ENCODE data around the gene CD274. TPM values are rescaled to one million over a fixed set of nuclear protein-coding genes. Genes with fewer than 3 reads are reported as not detected.
A peak's percentile ranks its signal among the peaks of the same experiment; 100 is the strongest.

CD274 gene
- total and polyA plus RNA-seq, 5 donors from 2014 or later, result 0.72 to 7.0 (median 1.6) TPM

GRCh38 chr9:5515261-5515650 lies 64.9 kb downstream of the CD274 start:
- no peaks in the 10 kb centered on the region for H3K36me3 ChIP-seq (ENCODE audit: control insufficient read depth, insufficient read depth, low read length)
- H3K27ac ChIP-seq (ENCODE audit: insufficient read depth, low read length, poor library complexity, severe bottlenecking), result no peak overlapping the region
- H3K36me3 Mint-ChIP-seq, result no peaks in the 10 kb centered on the region
- H3K4me3 Mint-ChIP-seq, result no peak overlapping the region
- H3K27me3 ChIP-seq (ENCODE audit: control insufficient read depth, insufficient read depth, low read length), result no peaks in the 10 kb centered on the region
- H3K9me3 Mint-ChIP-seq, result peaks cover 0 to 2% (median 0%) of the 10 kb centered on the region in 7 donors
- DNase-seq (no peak), ATAC-seq (ENCODE audit: low read depth in 2 of 2) (no peak)
- H3K4me3 ChIP-seq (ENCODE audit: low read depth, low read length), result no peak overlapping the region
- H3K27ac Mint-ChIP-seq, result no peak overlapping the region
- H3K4me1 ChIP-seq (ENCODE audit: control insufficient read depth, insufficient read depth, low read length, poor library complexity, severe bottlenecking), result peaks cover 15% of the 10 kb centered on the region
- H3K9me3 ChIP-seq (ENCODE audit: control insufficient read depth in 2 of 2, low read length in 2 of 2), result no peaks in the 10 kb centered on the region
- H3K4me1 Mint-ChIP-seq, result peaks cover 11 to 37% (median 33%) of the 10 kb centered on the region in 4 donors
- no peaks in the 10 kb centered on the region for H3K27me3 Mint-ChIP-seq

GRCh38 chr9:5516453-5517220 lies 66.3 kb downstream of the CD274 start:
- Mint-ChIP-seq H3K4me3 (no peak overlapping the region), H3K27ac (no peak overlapping the region), H3K27me3 (no peaks in the 10 kb centered on the region), H3K9me3 (peaks cover 0 to 2% (median 0%) of the 10 kb centered on the region in 7 donors), H3K36me3 (no peaks in the 10 kb centered on the region), H3K4me1 (peaks cover 5 to 25% (median 21%) of the 10 kb centered on the region in 4 donors)
- H3K4me1 ChIP-seq (ENCODE audit: control insufficient read depth, insufficient read depth, low read length, poor library complexity, severe bottlenecking), result peaks cover 7% of the 10 kb centered on the region
- no peak overlapping the region for H3K27ac ChIP-seq (ENCODE audit: insufficient read depth, low read length, poor library complexity, severe bottlenecking)
- no peaks in the 10 kb centered on the region for H3K36me3 ChIP-seq (ENCODE audit: control insufficient read depth, insufficient read depth, low read length)
- ATAC-seq (ENCODE audit: low read depth in 2 of 2) (no peak), DNase-seq (no peak)
- H3K4me3 ChIP-seq (ENCODE audit: low read depth, low read length), result no peak overlapping the region
- H3K27me3 ChIP-seq (ENCODE audit: control insufficient read depth, insufficient read depth, low read length), result no peaks in the 10 kb centered on the region
- H3K9me3 ChIP-seq (ENCODE audit: control insufficient read depth in 2 of 2, low read length in 2 of 2), result no peaks in the 10 kb centered on the region

DNA sequence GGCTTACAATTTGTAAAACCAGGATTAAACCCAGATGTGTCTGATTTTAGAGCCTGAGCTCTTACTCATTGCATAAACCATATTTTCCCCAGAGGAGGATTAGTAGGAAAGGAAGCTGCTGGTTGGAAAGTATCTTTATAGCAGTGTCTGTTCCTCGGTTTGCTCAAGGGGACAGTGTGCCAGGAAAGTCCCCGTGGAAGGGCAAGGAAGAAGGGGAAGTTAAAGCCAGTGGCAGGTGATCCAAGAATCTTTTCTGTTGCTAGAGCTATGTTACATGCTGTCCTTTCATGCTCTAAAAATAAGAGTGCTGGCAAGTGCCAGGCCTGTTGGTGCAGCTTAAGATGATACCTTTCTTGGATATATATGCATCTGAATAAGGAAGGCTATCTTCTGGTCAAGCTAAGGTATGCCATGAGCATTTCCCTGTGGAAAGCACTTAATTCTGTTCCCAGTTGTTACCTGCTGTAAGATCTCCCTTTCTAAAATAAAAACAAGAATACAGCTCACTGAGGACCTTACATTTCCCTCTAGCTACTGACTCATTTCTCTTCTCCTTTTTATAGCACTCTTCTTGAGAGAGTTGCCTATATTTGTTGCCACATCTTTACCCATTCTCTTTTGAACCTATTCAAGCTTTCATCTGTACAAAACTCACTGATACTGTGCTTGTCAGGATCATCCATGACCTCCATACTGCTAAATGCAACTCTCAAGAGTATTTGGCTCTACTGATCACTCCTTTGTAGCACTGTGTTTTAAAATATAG lies 68.0 kb downstream of the CD274 start:
- H3K36me3 Mint-ChIP-seq, result no peaks in the 10 kb centered on the region
- Histone ChIP-seq H3K27ac (ENCODE audit: insufficient read depth, low read length, poor library complexity, severe bottlenecking) (no peak overlapping the region), H3K36me3 (ENCODE audit: control insufficient read depth, insufficient read depth, low read length) (no peaks in the 10 kb centered on the region), H3K9me3 (ENCODE audit: control insufficient read depth in 2 of 2, low read length in 2 of 2) (no peaks in the 10 kb centered on the region), H3K4me3 (ENCODE audit: low read depth, low read length) (no peak overlapping the region), H3K4me1 (ENCODE audit: control insufficient read depth, insufficient read depth, low read length, poor library complexity, severe bottlenecking) (no peaks in the 10 kb centered on the region), H3K27me3 (ENCODE audit: control insufficient read depth, insufficient read depth, low read length) (no peaks in the 10 kb centered on the region)
- ATAC-seq (ENCODE audit: low read depth in 2 of 2), result no peak
- no peak overlapping the region for H3K4me3 Mint-ChIP-seq
- no peak for DNase-seq
- H3K9me3 Mint-ChIP-seq, result peaks cover 0 to 2% (median 0%) of the 10 kb centered on the region in 7 donors
- peak overlapping the region in 1 of 3 donors; percentile 18 for H3K27ac Mint-ChIP-seq
- H3K27me3 Mint-ChIP-seq, result no peaks in the 10 kb centered on the region
- peaks cover 5 to 11% (median 10%) of the 10 kb centered on the region in 4 donors for H3K4me1 Mint-ChIP-seq

DNA sequence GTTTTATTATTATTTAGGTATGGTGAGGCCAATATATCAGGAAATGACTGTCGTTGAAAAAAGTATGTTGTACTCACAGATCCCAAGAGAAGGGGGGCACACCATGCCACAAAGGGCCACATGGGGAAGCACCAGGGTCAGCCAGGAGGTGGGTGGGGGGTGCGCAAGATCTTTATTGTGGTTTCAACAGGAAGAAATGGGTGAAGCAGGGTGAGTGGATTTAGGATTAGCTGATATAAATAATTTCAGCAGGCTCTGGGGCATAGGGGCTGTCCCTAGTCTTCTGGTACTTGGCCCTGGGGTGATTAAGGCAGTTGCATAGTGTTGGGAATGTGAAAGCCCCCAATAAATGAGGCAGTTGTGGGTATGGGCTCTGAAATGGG lies 68.6 kb downstream of the CD274 start:
- Mint-ChIP-seq H3K4me1 (peaks cover 5 to 11% (median 10%) of the 10 kb centered on the region in 4 donors), H3K9me3 (peaks cover 0 to 2% (median 0%) of the 10 kb centered on the region in 7 donors), H3K27me3 (no peaks in the 10 kb centered on the region), H3K27ac (no peak overlapping the region), H3K4me3 (no peak overlapping the region), H3K36me3 (no peaks in the 10 kb centered on the region)
- no peak overlapping the region for H3K27ac ChIP-seq (ENCODE audit: insufficient read depth, low read length, poor library complexity, severe bottlenecking)
- no peaks in the 10 kb centered on the region for H3K36me3 ChIP-seq (ENCODE audit: control insufficient read depth, insufficient read depth, low read length)
- ATAC-seq (ENCODE audit: low read depth in 2 of 2) (no peak), DNase-seq (no peak)
- H3K27me3 ChIP-seq (ENCODE audit: control insufficient read depth, insufficient read depth, low read length), result no peaks in the 10 kb centered on the region
- no peaks in the 10 kb centered on the region for H3K9me3 ChIP-seq (ENCODE audit: control insufficient read depth in 2 of 2, low read length in 2 of 2)
- H3K4me3 ChIP-seq (ENCODE audit: low read depth, low read length), result no peak overlapping the region
- no peaks in the 10 kb centered on the region for H3K4me1 ChIP-seq (ENCODE audit: control insufficient read depth, insufficient read depth, low read length, poor library complexity, severe bottlenecking)

Other genes with a start within 250 kb of the CD274 start
- gene INSL4, start 219.1 kb upstream of the CD274 start, total RNA-seq, result not detected
- gene INSL4, start 219.1 kb upstream of the CD274 start, polyA plus RNA-seq, result not detected
- gene RLN2, start 145.8 kb upstream of the CD274 start, total RNA-seq, result 1.3 TPM
- gene RLN2, start 145.8 kb upstream of the CD274 start, polyA plus RNA-seq, result 1 to 10 TPM; 4.1 to 7.2 (median 5.9) TPM
- 1.5 TPM for gene RLN1, start 110.7 kb upstream of the CD274 start, total RNA-seq
- gene RLN1, start 110.7 kb upstream of the CD274 start, polyA plus RNA-seq, result 1 to 10 TPM in 3 of 4 donors, under 1 TPM in 1; 0.79 to 3.2 (median 2.8) TPM
- 16.4 TPM for gene PLGRKT, start 12.6 kb upstream of the CD274 start, total RNA-seq
- gene PLGRKT, start 12.6 kb upstream of the CD274 start, polyA plus RNA-seq, result 10 to 100 TPM; 46.0 to 81.8 (median 53.2) TPM
- gene PDCD1LG2, start 60.0 kb downstream of the CD274 start, total RNA-seq, result 1.1 TPM
- 1 to 10 TPM in 1 of 4 donors, under 1 TPM in 2, not detected in 1; 0.85 to 2.5 (median 0.90) TPM for gene PDCD1LG2, start 60.0 kb downstream of the CD274 start, polyA plus RNA-seq
- gene RIC1, start 178.6 kb downstream of the CD274 start, total RNA-seq, result 29.9 TPM
- gene RIC1, start 178.6 kb downstream of the CD274 start, polyA plus RNA-seq, result 1 to 10 TPM; 5.0 to 8.8 (median 6.4) TPM